ENCODE results near the gene ASB10. TPM values are rescaled to one million over a fixed set of nuclear protein-coding genes. Genes with fewer than 3 reads are reported as not detected.

ASB10 gene
- total and polyA plus RNA-seq, 2 experiments from 2014 or later, result not detected

GRCh38 chr7:151207315-151207714 lies 20.3 kb upstream of the ASB10 start:
- TF ChIP-seq ZNF331 (CRISPR knock-in tag; IDR thresholded peaks at IDR 0.05; ENCODE audit: low read depth), result no peak
- TF ChIP-seq JUNB (IDR thresholded peaks at IDR 0.05; ENCODE audit: unreplicated experiment), result no peak
- H3K27ac ChIP-seq (ENCODE audit: low read depth), result no peak overlapping the region
- H3K27ac Mint-ChIP-seq, result no peak overlapping the region
- peaks cover 7% of the 10 kb centered on the region for H3K4me1 ChIP-seq (ENCODE audit: insufficient read depth)
- peaks cover 15% of the 10 kb centered on the region for H3K4me1 Mint-ChIP-seq
- DNase-seq (ENCODE audit: low spot score) (no peak), ATAC-seq (no peak)
- H3K4me3 ChIP-seq, result no peak overlapping the region
- H3K4me3 Mint-ChIP-seq, result no peak overlapping the region
- H3K36me3 Mint-ChIP-seq (ENCODE audit: low read depth), result peaks cover 4% of the 10 kb centered on the region; the same call in 2 of the 3 replicates
- H4K20me1 ChIP-seq (replicated peaks; ENCODE audit: insufficient read depth), result no peaks in the 10 kb centered on the region; the same call in 1 of the 2 replicates
- no peaks in the 10 kb centered on the region for H3K9me2 ChIP-seq (ENCODE audit: insufficient read depth)
- H3K9me3 Mint-ChIP-seq, result no peaks in the 10 kb centered on the region
- H2AFZ ChIP-seq, result no peak overlapping the region
- no peak overlapping the region for H3K4me2 ChIP-seq
- 0 out of 2 replicates have a peak, but pooled peaks cover 4% of the 10 kb centered on the region for H3K36me3 ChIP-seq (ENCODE audit: insufficient read depth)
- H3K27me3 Mint-ChIP-seq (ENCODE audit: insufficient read depth, low read depth, poor library complexity), result peaks cover 19% of the 10 kb centered on the region
- H3K27me3 ChIP-seq (ENCODE audit: insufficient read depth), result no peaks in the 10 kb centered on the region
- H3K79me2 ChIP-seq (replicated peaks; ENCODE audit: insufficient read depth), result no peaks in the 10 kb centered on the region
- H3F3A ChIP-seq (replicated peaks; ENCODE audit: low read depth), result no peaks in the 10 kb centered on the region

GRCh38 chr7:151206914-151207313 lies 19.9 kb upstream of the ASB10 start:
- H3K27ac ChIP-seq (ENCODE audit: low read depth), result no peak overlapping the region
- no peak for ATAC-seq
- Mint-ChIP-seq H3K27me3 (ENCODE audit: insufficient read depth, low read depth, poor library complexity) (peaks cover 22% of the 10 kb centered on the region), H3K9me3 (no peaks in the 10 kb centered on the region), H3K36me3 (ENCODE audit: low read depth) (peaks cover 2% of the 10 kb centered on the region; the same call in 1 of the 3 replicates), H3K4me3 (no peak overlapping the region), H3K4me1 (peaks cover 15% of the 10 kb centered on the region), H3K27ac (no peak overlapping the region)
- H2AFZ ChIP-seq, result no peak overlapping the region
- H4K20me1 ChIP-seq (replicated peaks; ENCODE audit: insufficient read depth), result no peaks in the 10 kb centered on the region
- no peak overlapping the region for H3K4me2 ChIP-seq
- H3K4me3 ChIP-seq, result no peak overlapping the region
- no peaks in the 10 kb centered on the region for H3K79me2 ChIP-seq (replicated peaks; ENCODE audit: insufficient read depth)
- H3K9me2 ChIP-seq (ENCODE audit: insufficient read depth), result no peaks in the 10 kb centered on the region
- H3K27me3 ChIP-seq (ENCODE audit: insufficient read depth), result no peaks in the 10 kb centered on the region
- H3K36me3 ChIP-seq (ENCODE audit: insufficient read depth), result 0 out of 2 replicates have a peak, but pooled peaks cover 1% of the 10 kb centered on the region
- H3F3A ChIP-seq (replicated peaks; ENCODE audit: low read depth), result no peaks in the 10 kb centered on the region
- H3K4me1 ChIP-seq (ENCODE audit: insufficient read depth), result peaks cover 7% of the 10 kb centered on the region
- DNase-seq (ENCODE audit: low spot score), result no peak
- TF ChIP-seq POLR2AphosphoS5 (IDR thresholded peaks at IDR 0.05; ENCODE audit: low read depth), result no peak
- no peak for TF ChIP-seq STAT1 (IDR thresholded peaks at IDR 0.05; ENCODE audit: unreplicated experiment)
- TF ChIP-seq JUNB (IDR thresholded peaks at IDR 0.05; ENCODE audit: unreplicated experiment), result no peak
- TF ChIP-seq, protein P1, sequence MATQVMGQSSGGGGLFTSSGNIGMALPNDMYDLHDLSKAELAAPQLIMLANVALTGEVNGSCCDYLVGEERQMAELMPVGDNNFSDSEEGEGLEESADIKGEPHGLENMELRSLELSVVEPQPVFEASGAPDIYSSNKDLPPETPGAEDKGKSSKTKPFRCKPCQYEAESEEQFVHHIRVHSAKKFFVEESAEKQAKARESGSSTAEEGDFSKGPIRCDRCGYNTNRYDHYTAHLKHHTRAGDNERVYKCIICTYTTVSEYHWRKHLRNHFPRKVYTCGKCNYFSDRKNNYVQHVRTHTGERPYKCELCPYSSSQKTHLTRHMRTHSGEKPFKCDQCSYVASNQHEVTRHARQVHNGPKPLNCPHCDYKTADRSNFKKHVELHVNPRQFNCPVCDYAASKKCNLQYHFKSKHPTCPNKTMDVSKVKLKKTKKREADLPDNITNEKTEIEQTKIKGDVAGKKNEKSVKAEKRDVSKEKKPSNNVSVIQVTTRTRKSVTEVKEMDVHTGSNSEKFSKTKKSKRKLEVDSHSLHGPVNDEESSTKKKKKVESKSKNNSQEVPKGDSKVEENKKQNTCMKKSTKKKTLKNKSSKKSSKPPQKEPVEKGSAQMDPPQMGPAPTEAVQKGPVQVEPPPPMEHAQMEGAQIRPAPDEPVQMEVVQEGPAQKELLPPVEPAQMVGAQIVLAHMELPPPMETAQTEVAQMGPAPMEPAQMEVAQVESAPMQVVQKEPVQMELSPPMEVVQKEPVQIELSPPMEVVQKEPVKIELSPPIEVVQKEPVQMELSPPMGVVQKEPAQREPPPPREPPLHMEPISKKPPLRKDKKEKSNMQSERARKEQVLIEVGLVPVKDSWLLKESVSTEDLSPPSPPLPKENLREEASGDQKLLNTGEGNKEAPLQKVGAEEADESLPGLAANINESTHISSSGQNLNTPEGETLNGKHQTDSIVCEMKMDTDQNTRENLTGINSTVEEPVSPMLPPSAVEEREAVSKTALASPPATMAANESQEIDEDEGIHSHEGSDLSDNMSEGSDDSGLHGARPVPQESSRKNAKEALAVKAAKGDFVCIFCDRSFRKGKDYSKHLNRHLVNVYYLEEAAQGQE (IDR thresholded peaks at IDR 0.05; ENCODE audit: unreplicated experiment), result no peak
- TF ChIP-seq EZH2phosphoT487 (IDR thresholded peaks at IDR 0.05; ENCODE audit: unreplicated experiment), result no peak
- no peak for TF ChIP-seq ZNF331 (CRISPR knock-in tag; IDR thresholded peaks at IDR 0.05; ENCODE audit: low read depth)
- TF ChIP-seq ZNF462 (CRISPR knock-in tag; IDR thresholded peaks at IDR 0.05), result no peak
- no peak for TF ChIP-seq EZH2 (IDR thresholded peaks at IDR 0.05; ENCODE audit: low read depth, unreplicated experiment)
- TF ChIP-seq ETS1 (IDR thresholded peaks at IDR 0.05), result no peak
